ENCODE measurements around the gene NR2C1.
A peak's percentile ranks its signal among the peaks of the same experiment; 100 is the strongest.
"Not testable (repeated sequence)": the region's sequence is repeated elsewhere in the genome, so short reads cannot be mapped to it uniquely, and the experiment has no call there.

The NR2C1 gene

GRCh38 chr12:95096378-95096777 is 23.0 kb upstream of the NR2C1 start:
- Histone ChIP-seq H4K8ac (ENCODE audit: low read depth, low read length) (no peak overlapping the region), H3K9ac (ENCODE audit: low read length) (no peak overlapping the region), H3K18ac (ENCODE audit: low read length) (no peak overlapping the region), H3K4ac (ENCODE audit: low read depth, low read length) (no peak overlapping the region), H2AK5ac (ENCODE audit: low read length) (no peak overlapping the region), H3K79me2 (ENCODE audit: control insufficient read depth, insufficient read depth, low read length) (no peaks in the 10 kb centered on the region), H3K27ac (ENCODE audit: low read depth, low read length) (no peak overlapping the region), H2BK15ac (replicated peaks; ENCODE audit: low read depth) (no peak overlapping the region), H3K56ac (ENCODE audit: low read length) (no peak overlapping the region), H3K23ac (ENCODE audit: low read length) (no peak overlapping the region), H2BK5ac (ENCODE audit: low read length) (no peak overlapping the region), H3K4me2 (ENCODE audit: low read length) (no peak overlapping the region), H3K27me3 (ENCODE audit: insufficient read depth, low read length, poor library complexity) (no peaks in the 10 kb centered on the region), H3K36me3 (ENCODE audit: control insufficient read depth, insufficient read depth, low read length) (peaks cover 8% of the 10 kb centered on the region), H3K4me1 (ENCODE audit: control insufficient read depth, low read depth, low read length) (no peaks in the 10 kb centered on the region), H2BK120ac (ENCODE audit: low read depth, low read length) (no peak overlapping the region), H3K79me1 (ENCODE audit: low read length) (no peaks in the 10 kb centered on the region), H4K5ac (ENCODE audit: low read length) (no peak overlapping the region), H3K4me3 (ENCODE audit: low read length) (no peak overlapping the region)
- DNase-seq: no peak
- WGBS (ENCODE audit: extremely low coverage, insufficient coverage, low lambda C conversion rate): 100% methylated on average over 1 of the region's 2 CpGs

DNA sequence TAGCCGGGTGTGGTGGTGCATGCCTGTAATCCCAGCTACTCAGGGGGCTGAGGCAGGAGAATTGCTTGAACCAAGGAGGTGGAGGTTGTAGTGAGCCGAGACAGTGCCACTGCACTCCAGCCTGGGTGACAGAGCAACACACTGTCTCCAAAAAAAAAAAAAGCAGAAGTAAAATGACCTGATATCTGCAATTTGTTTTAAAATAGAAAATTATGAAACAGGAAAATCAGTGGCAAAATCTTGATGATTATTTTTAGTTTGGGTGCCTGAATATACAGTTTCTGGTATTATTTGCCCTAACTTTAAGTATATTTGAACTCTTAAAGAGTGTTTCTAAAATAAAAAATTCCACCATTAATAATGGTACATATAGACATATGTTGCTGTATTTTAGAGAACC is 22.4 kb upstream of the NR2C1 start:
- H4K5ac ChIP-seq (ENCODE audit: low read length); H3K4ac ChIP-seq (ENCODE audit: low read depth, low read length); H3K27ac ChIP-seq (ENCODE audit: low read depth, low read length); H3K4me3 ChIP-seq (ENCODE audit: low read length); H3K18ac ChIP-seq (ENCODE audit: low read length); H2BK120ac ChIP-seq (ENCODE audit: low read depth, low read length); H3K27me3 ChIP-seq (ENCODE audit: insufficient read depth, low read length, poor library complexity); H3K23ac ChIP-seq (ENCODE audit: low read length); H3K4me2 ChIP-seq (ENCODE audit: low read length); H2BK5ac ChIP-seq (ENCODE audit: low read length); H2AK5ac ChIP-seq (ENCODE audit: low read length); H3K36me3 ChIP-seq (ENCODE audit: control insufficient read depth, insufficient read depth, low read length); H3K4me1 ChIP-seq (ENCODE audit: control insufficient read depth, low read depth, low read length); H3K56ac ChIP-seq (ENCODE audit: low read length); H4K8ac ChIP-seq (ENCODE audit: low read depth, low read length); H3K79me2 ChIP-seq (ENCODE audit: control insufficient read depth, insufficient read depth, low read length); DNase-seq; H2BK15ac ChIP-seq (replicated peaks; ENCODE audit: low read depth); H3K79me1 ChIP-seq (ENCODE audit: low read length); H3K9ac ChIP-seq (ENCODE audit: low read length): not testable (repeated sequence)
- no CpG with 5 or more reads among the region's 2 CpGs for WGBS (ENCODE audit: extremely low coverage, insufficient coverage, low lambda C conversion rate)

- Histone ChIP-seq H3K18ac (ENCODE audit: low read length) (no peak overlapping the region), H3K36me3 (ENCODE audit: control insufficient read depth, insufficient read depth, low read length) (peaks cover 5% of the 10 kb centered on the region), H2BK15ac (replicated peaks; ENCODE audit: low read depth) (no peak overlapping the region), H3K79me2 (ENCODE audit: control insufficient read depth, insufficient read depth, low read length) (no peaks in the 10 kb centered on the region), H4K8ac (ENCODE audit: low read depth, low read length) (no peak overlapping the region), H2BK120ac (ENCODE audit: low read depth, low read length) (no peak overlapping the region), H2AK5ac (ENCODE audit: low read length) (no peak overlapping the region), H3K9ac (ENCODE audit: low read length) (no peak overlapping the region), H3K79me1 (ENCODE audit: low read length) (no peaks in the 10 kb centered on the region), H3K4me1 (ENCODE audit: control insufficient read depth, low read depth, low read length) (no peaks in the 10 kb centered on the region), H3K4ac (ENCODE audit: low read depth, low read length) (no peak overlapping the region), H2BK5ac (ENCODE audit: low read length) (no peak overlapping the region), H3K4me2 (ENCODE audit: low read length) (no peak overlapping the region), H3K23ac (ENCODE audit: low read length) (no peak overlapping the region), H4K5ac (ENCODE audit: low read length) (no peak overlapping the region), H3K27me3 (ENCODE audit: insufficient read depth, low read length, poor library complexity) (no peaks in the 10 kb centered on the region), H3K4me3 (ENCODE audit: low read length) (no peak overlapping the region), H3K56ac (ENCODE audit: low read length) (no peak overlapping the region), H3K27ac (ENCODE audit: low read depth, low read length) (no peak overlapping the region)
- no peak for DNase-seq
- no CpG with 5 or more reads among the region's 1 CpG for WGBS (ENCODE audit: extremely low coverage, insufficient coverage, low lambda C conversion rate)
Observed at GRCh38 chr12:95089462-95089861, 16.0 kb upstream of the NR2C1 start.

- Histone ChIP-seq H3K79me1 (ENCODE audit: low read length) (no peaks in the 10 kb centered on the region), H2BK5ac (ENCODE audit: low read length) (no peak overlapping the region), H3K36me3 (ENCODE audit: control insufficient read depth, insufficient read depth, low read length) (peaks cover 5% of the 10 kb centered on the region), H3K56ac (ENCODE audit: low read length) (no peak overlapping the region), H4K5ac (ENCODE audit: low read length) (no peak overlapping the region), H3K4me2 (ENCODE audit: low read length) (no peak overlapping the region), H3K23ac (ENCODE audit: low read length) (no peak overlapping the region), H3K18ac (ENCODE audit: low read length) (no peak overlapping the region), H3K9ac (ENCODE audit: low read length) (no peak overlapping the region), H3K4ac (ENCODE audit: low read depth, low read length) (no peak overlapping the region), H3K79me2 (ENCODE audit: control insufficient read depth, insufficient read depth, low read length) (no peaks in the 10 kb centered on the region), H2AK5ac (ENCODE audit: low read length) (no peak overlapping the region), H3K27me3 (ENCODE audit: insufficient read depth, low read length, poor library complexity) (no peaks in the 10 kb centered on the region), H2BK15ac (replicated peaks; ENCODE audit: low read depth) (no peak overlapping the region), H2BK120ac (ENCODE audit: low read depth, low read length) (no peak overlapping the region), H4K8ac (ENCODE audit: low read depth, low read length) (no peak overlapping the region), H3K4me1 (ENCODE audit: control insufficient read depth, low read depth, low read length) (no peaks in the 10 kb centered on the region), H3K27ac (ENCODE audit: low read depth, low read length) (no peak overlapping the region), H3K4me3 (ENCODE audit: low read length) (no peak overlapping the region)
- no peak for DNase-seq
- no CpG with 5 or more reads among the region's 3 CpGs for WGBS (ENCODE audit: extremely low coverage, insufficient coverage, low lambda C conversion rate)
Observed at GRCh38 chr12:95088379-95088778, 15.0 kb upstream of the NR2C1 start.

DNA sequence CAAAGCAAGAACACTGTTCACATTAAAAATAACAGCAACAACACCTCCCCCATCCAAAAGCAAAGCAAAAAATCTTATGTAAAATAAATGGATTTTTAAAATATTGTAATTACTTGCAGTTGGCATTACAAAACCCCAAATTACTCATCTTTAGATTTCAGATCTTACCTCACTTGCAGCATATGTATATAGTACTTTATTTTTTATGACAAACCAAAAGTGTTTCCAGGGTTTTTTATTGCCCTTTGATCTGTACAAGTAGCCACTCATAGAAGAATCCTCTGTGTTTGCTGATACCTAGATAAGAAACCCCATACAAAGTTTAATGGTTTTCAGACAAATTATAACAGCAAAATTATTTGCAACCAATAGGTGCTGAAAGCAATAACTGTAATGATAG is 12.2 kb upstream of the NR2C1 start:
- H3K18ac ChIP-seq (ENCODE audit: low read length): no peak overlapping the region
- no peak overlapping the region for H3K56ac ChIP-seq (ENCODE audit: low read length)
- H2BK15ac ChIP-seq (replicated peaks; ENCODE audit: low read depth): no peak overlapping the region
- no peaks in the 10 kb centered on the region for H3K79me1 ChIP-seq (ENCODE audit: low read length)
- H2BK5ac ChIP-seq (ENCODE audit: low read length): no peak overlapping the region
- no peak overlapping the region for H3K9ac ChIP-seq (ENCODE audit: low read length)
- H2BK120ac ChIP-seq (ENCODE audit: low read depth, low read length): no peak overlapping the region
- H3K27ac ChIP-seq (ENCODE audit: low read depth, low read length): no peak overlapping the region
- DNase-seq: no peak
- H3K79me2 ChIP-seq (ENCODE audit: control insufficient read depth, insufficient read depth, low read length): no peaks in the 10 kb centered on the region
- H4K8ac ChIP-seq (ENCODE audit: low read depth, low read length): no peak overlapping the region
- H3K4ac ChIP-seq (ENCODE audit: low read depth, low read length): no peak overlapping the region
- H2AK5ac ChIP-seq (ENCODE audit: low read length): no peak overlapping the region
- H4K5ac ChIP-seq (ENCODE audit: low read length): no peak overlapping the region
- H3K36me3 ChIP-seq (ENCODE audit: control insufficient read depth, insufficient read depth, low read length): peaks cover 2% of the 10 kb centered on the region
- no peak overlapping the region for H3K4me2 ChIP-seq (ENCODE audit: low read length)
- no peak overlapping the region for H3K4me3 ChIP-seq (ENCODE audit: low read length)
- no peaks in the 10 kb centered on the region for H3K4me1 ChIP-seq (ENCODE audit: control insufficient read depth, low read depth, low read length)
- H3K23ac ChIP-seq (ENCODE audit: low read length): no peak overlapping the region
- no peaks in the 10 kb centered on the region for H3K27me3 ChIP-seq (ENCODE audit: insufficient read depth, low read length, poor library complexity)

DNA sequence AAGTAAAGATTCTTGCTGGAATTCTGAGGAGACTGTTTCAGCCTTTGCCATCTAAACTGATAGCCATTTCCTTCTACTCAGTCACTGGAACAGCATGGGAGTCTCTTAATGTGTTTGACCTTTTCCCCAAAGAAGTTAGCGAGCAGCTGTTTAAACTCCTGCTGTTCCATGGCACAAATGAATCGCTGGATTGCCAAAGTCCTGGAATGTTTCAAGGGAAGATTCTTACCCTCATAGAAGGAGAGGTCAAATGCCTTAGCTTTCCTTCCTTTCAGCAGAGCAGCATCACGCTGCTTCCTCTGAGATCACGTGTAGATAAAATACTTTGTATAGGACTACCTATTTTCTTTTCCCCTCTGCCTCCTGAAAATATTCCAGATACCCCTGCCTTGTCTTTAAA is 10.5 kb upstream of the NR2C1 start:
- H3K27me3 ChIP-seq (ENCODE audit: insufficient read depth, low read length, poor library complexity): no peaks in the 10 kb centered on the region
- H3K4ac ChIP-seq (ENCODE audit: low read depth, low read length): no peak overlapping the region
- H2BK120ac ChIP-seq (ENCODE audit: low read depth, low read length): no peak overlapping the region
- no peak overlapping the region for H2AK5ac ChIP-seq (ENCODE audit: low read length)
- H3K27ac ChIP-seq (ENCODE audit: low read depth, low read length): no peak overlapping the region
- no peak overlapping the region for H3K4me3 ChIP-seq (ENCODE audit: low read length)
- H2BK15ac ChIP-seq (replicated peaks; ENCODE audit: low read depth): no peak overlapping the region
- H3K79me1 ChIP-seq (ENCODE audit: low read length): no peaks in the 10 kb centered on the region
- H3K23ac ChIP-seq (ENCODE audit: low read length): no peak overlapping the region
- H3K79me2 ChIP-seq (ENCODE audit: control insufficient read depth, insufficient read depth, low read length): no peaks in the 10 kb centered on the region
- no peak overlapping the region for H3K18ac ChIP-seq (ENCODE audit: low read length)
- no peak overlapping the region for H2BK5ac ChIP-seq (ENCODE audit: low read length)
- no peak overlapping the region for H3K4me2 ChIP-seq (ENCODE audit: low read length)
- no peak overlapping the region for H4K8ac ChIP-seq (ENCODE audit: low read depth, low read length)
- no CpG with 5 or more reads among the region's 4 CpGs for WGBS (ENCODE audit: extremely low coverage, insufficient coverage, low lambda C conversion rate)
- peak; percentile 92 for DNase-seq
- H4K5ac ChIP-seq (ENCODE audit: low read length): no peak overlapping the region
- no peak overlapping the region for H3K9ac ChIP-seq (ENCODE audit: low read length)
- H3K4me1 ChIP-seq (ENCODE audit: control insufficient read depth, low read depth, low read length): no peaks in the 10 kb centered on the region
- H3K56ac ChIP-seq (ENCODE audit: low read length): no peak overlapping the region
- H3K36me3 ChIP-seq (ENCODE audit: control insufficient read depth, insufficient read depth, low read length): no peaks in the 10 kb centered on the region
